K562 (cell line): Measurements from ENCODE around the gene ABHD1. TPM values are rescaled to one million over a fixed set of nuclear protein-coding genes. Genes with fewer than 3 reads are reported as not detected.

Experiments used
- GABPB2 ChIP-seq: fragments of 250-450 bp; sonication (Bioruptor Pico); conservative IDR thresholded peaks from 2 replicates; pipeline ENCODE4 v1.5.1; 2021; ENCODE audit warnings: mild to moderate bottlenecking
- MAFK ChIP-seq: IDR thresholded peaks from 2 replicates; pipeline ENCODE4 v1.6.1; 2011; ENCODE audit warnings: low read length, improper control_type of control experiment
- MAZ ChIP-seq, 2 experiments: fragments of 450-650 bp in 1 of 2; sonication (generic) in 1 of 2; formaldehyde crosslinking; IDR thresholded peaks in 1 of 2; conservative IDR thresholded peaks in 1 of 2; 2 replicates each; pipeline versions ENCODE4 v1.4.0 to v1.5.0; 2020; ENCODE audit warnings: mild to moderate bottlenecking in 1 of 2, missing genetic modification reagents in 1 of 2
- MCM3 ChIP-seq: fragments of 450-650 bp; IDR thresholded peaks from 2 replicates; pipeline ENCODE4 v1.6.1; 2016
- MCM5 ChIP-seq: fragments of 450-650 bp; IDR thresholded peaks from 2 replicates; pipeline ENCODE4 v1.6.1; 2016; ENCODE audit warnings: low read depth
- NFXL1 ChIP-seq: fragments of 450-650 bp; formaldehyde crosslinking; IDR thresholded peaks from 2 replicates; pipeline ENCODE4 v1.4.0; 2021; ENCODE audit warnings: mild to moderate bottlenecking
- RBM34 ChIP-seq: fragments of 200-400 bp; formaldehyde crosslinking; IDR thresholded peaks from 2 replicates; pipeline ENCODE4 v1.6.1; 2018; ENCODE audit warnings: low read length, borderline replicate concordance; ENCODE audit not compliant: insufficient read depth
- RFX1 ChIP-seq: fragments of 450-650 bp; IDR thresholded peaks from 2 replicates; pipeline ENCODE4 v1.6.1; 2016; ENCODE audit warnings: mild to moderate bottlenecking, moderate library complexity
- SIRT6 ChIP-seq: IDR thresholded peaks from one replicate; pipeline ENCODE4 v1.6.1; 2012; ENCODE audit warnings: low read depth, mild to moderate bottlenecking, control low read depth, inconsistent platforms, low read length, moderate library complexity
- SREBF1 ChIP-seq: fragments of 150-350 bp; IDR thresholded peaks from 2 replicates; pipeline ENCODE4 v1.6.1; 2014; ENCODE audit warnings: antibody characterized with exemption, low read depth, low read length, borderline replicate concordance
- TAL1 ChIP-seq: fragments of 450-650 bp; IDR thresholded peaks from 2 replicates; pipeline ENCODE4 v1.6.1; 2016; ENCODE audit warnings: mild to moderate bottlenecking
- ZC3H8 ChIP-seq: fragments of 450-650 bp; IDR thresholded peaks from 2 replicates; pipeline ENCODE4 v1.6.1; 2017
- ZKSCAN1 ChIP-seq: fragments of 150-350 bp; IDR thresholded peaks from 2 replicates; pipeline ENCODE4 v1.6.1; 2016; ENCODE audit warnings: low read depth, low read length
- ZNF12 ChIP-seq: sonication (generic); formaldehyde crosslinking; IDR thresholded peaks from 2 replicates; pipeline ENCODE4 v1.4.0; 2020; ENCODE audit warnings: mild to moderate bottlenecking, missing genetic modification reagents
- polyA plus RNA-seq, 8 experiments: library from polyadenylated mRNA; depleted of rRNA in 4 of 8; stranded (reverse) in 5 of 8; unstranded in 3 of 8; fragments of >200 nt; fragmentation: Nextera tagmentation in 2 of 8; fragmentation: Illumina TruSeq in 1 of 8; extraction: Ambion mirVana in 2 of 8; extraction: Trizol in 1 of 8; gene quantifications; 2 replicates each; pipeline versions ENCODE4 v1.2.1 to v1.2.3, GENCODE V29; 2011 to 2014; ENCODE audit warnings: inconsistent platforms in 1 of 8, missing spikeins in 1 of 8
- total RNA-seq, 7 experiments: library from RNA; depleted of rRNA in 6 of 7; stranded (reverse); fragments of >200 nt in 6 of 7; fragmentation: Illumina TruSeq in 2 of 7; extraction: Trizol in 2 of 7; gene quantifications; 2 replicates each; pipeline versions ENCODE4 v1.2.1 to v1.2.3, GENCODE V29; 2011 to 2021; ENCODE audit warnings: low replicate concordance in 1 of 7
- TF ChIP-seq, protein P1 (sequence below): IDR thresholded peaks from 3 replicates; pipeline ENCODE4 v1.6.1; 2011; ENCODE audit warnings: borderline replicate concordance, mild to moderate bottlenecking, moderate library complexity; ENCODE audit not compliant: insufficient read length; ENCODE audit errors: extremely low read depth
- TF ChIP-seq, protein P2 (sequence below): fragments of 450-650 bp; conservative IDR thresholded peaks from 2 replicates; pipeline ENCODE4 v1.6.1; 2016; ENCODE audit warnings: missing genetic modification characterization, low read depth, mild to moderate bottlenecking, control low read depth, missing compliant biosample characterization
- TF ChIP-seq, protein P3 (sequence below): sonication (generic); formaldehyde crosslinking; IDR thresholded peaks from 2 replicates; pipeline ENCODE4 v1.8.0; 2023; ENCODE audit warnings: mild to moderate bottlenecking, missing genetic modification reagents
- TF ChIP-seq, protein P4 (sequence below), 3 experiments: IDR thresholded peaks in 2 of 3; conservative IDR thresholded peaks in 1 of 3; 2 replicates each; pipeline ENCODE4 v1.5.1; 2011 to 2012; ENCODE audit warnings: low read length in 3 of 3, mild to moderate bottlenecking in 3 of 3, control low read depth in 2 of 3, improper control_type of control experiment in 1 of 3, inconsistent platforms in 1 of 3, low read depth in 1 of 3, mixed read lengths in 1 of 3, moderate library complexity in 1 of 3; ENCODE audit not compliant: insufficient read depth in 2 of 3

ABHD1 gene
- total and polyA plus RNA-seq, 9 of the 15 experiments (the other 6 are each of a cell fraction or from before 2014, with no cell fraction given) = 0.10 to 0.16 (median 0.11) TPM; not detected in 5

DNA sequence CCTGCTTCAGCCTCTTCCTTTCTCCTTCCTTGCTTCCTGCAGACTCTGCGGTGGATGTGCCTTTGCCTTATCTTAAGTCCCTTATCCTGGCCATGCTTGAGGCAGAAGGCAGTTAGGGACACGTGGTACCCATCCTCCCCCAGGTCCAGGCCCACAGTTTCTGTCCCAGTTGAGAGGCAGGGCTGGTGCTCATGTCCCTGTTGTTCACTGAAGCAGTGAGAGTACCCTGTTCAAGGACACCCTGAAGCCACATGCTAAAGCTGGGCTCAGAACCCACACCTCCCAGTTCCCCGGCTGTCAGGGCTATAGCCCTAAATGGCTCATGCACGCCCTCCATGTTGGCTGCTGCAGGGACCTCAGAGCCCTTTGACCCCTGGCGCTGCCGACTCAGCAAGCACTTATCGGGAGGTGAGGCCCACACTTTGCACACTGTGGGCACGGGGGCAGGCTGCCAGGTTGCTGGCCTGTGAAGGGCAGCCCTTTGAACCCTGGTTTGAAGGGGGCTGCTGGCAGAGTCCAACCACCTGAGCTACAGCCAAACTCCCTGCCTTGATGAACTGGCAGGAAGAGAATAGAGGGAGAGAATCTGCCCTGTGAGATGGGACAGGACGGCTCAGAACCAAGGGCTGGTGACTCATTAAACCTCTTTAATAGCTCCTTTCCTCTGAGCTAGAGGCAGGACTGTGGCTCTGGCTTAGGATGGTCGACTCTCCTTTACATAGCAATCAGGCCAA, 30.8 kb upstream of the ABHD1 start (continued):
- TF ChIP-seq, protein P1, sequence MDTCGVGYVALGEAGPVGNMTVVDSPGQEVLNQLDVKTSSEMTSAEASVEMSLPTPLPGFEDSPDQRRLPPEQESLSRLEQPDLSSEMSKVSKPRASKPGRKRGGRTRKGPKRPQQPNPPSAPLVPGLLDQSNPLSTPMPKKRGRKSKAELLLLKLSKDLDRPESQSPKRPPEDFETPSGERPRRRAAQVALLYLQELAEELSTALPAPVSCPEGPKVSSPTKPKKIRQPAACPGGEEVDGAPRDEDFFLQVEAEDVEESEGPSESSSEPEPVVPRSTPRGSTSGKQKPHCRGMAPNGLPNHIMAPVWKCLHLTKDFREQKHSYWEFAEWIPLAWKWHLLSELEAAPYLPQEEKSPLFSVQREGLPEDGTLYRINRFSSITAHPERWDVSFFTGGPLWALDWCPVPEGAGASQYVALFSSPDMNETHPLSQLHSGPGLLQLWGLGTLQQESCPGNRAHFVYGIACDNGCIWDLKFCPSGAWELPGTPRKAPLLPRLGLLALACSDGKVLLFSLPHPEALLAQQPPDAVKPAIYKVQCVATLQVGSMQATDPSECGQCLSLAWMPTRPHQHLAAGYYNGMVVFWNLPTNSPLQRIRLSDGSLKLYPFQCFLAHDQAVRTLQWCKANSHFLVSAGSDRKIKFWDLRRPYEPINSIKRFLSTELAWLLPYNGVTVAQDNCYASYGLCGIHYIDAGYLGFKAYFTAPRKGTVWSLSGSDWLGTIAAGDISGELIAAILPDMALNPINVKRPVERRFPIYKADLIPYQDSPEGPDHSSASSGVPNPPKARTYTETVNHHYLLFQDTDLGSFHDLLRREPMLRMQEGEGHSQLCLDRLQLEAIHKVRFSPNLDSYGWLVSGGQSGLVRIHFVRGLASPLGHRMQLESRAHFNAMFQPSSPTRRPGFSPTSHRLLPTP = no peak
- TF ChIP-seq SREBF1 (no peak), GABPB2 (CRISPR knock-in tag) (no peak), ZC3H8 (no peak), MCM3 (no peak), ZKSCAN1 (no peak), RFX1 (no peak), SIRT6 (no peak), RBM34 (no peak), NFXL1 (CRISPR knock-in tag) (0 out of 2 replicates have a peak, but pooled peaks have one; percentile 5), MAZ (CRISPR knock-in tag; conservative IDR thresholded peaks at IDR 0.05 in 1 of 2, IDR thresholded peaks at IDR 0.05 in 1 of 2) (no peak; a peak in 2 of 4 replicates), MCM5 (no peak), MAFK (no peak), TAL1 (peak; percentile 58), ZNF12 (no peak)
- TF ChIP-seq, protein P2, sequence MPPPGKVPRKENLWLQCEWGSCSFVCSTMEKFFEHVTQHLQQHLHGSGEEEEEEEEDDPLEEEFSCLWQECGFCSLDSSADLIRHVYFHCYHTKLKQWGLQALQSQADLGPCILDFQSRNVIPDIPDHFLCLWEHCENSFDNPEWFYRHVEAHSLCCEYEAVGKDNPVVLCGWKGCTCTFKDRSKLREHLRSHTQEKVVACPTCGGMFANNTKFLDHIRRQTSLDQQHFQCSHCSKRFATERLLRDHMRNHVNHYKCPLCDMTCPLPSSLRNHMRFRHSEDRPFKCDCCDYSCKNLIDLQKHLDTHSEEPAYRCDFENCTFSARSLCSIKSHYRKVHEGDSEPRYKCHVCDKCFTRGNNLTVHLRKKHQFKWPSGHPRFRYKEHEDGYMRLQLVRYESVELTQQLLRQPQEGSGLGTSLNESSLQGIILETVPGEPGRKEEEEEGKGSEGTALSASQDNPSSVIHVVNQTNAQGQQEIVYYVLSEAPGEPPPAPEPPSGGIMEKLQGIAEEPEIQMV (tag) = no peak
- TF ChIP-seq, protein P3, sequence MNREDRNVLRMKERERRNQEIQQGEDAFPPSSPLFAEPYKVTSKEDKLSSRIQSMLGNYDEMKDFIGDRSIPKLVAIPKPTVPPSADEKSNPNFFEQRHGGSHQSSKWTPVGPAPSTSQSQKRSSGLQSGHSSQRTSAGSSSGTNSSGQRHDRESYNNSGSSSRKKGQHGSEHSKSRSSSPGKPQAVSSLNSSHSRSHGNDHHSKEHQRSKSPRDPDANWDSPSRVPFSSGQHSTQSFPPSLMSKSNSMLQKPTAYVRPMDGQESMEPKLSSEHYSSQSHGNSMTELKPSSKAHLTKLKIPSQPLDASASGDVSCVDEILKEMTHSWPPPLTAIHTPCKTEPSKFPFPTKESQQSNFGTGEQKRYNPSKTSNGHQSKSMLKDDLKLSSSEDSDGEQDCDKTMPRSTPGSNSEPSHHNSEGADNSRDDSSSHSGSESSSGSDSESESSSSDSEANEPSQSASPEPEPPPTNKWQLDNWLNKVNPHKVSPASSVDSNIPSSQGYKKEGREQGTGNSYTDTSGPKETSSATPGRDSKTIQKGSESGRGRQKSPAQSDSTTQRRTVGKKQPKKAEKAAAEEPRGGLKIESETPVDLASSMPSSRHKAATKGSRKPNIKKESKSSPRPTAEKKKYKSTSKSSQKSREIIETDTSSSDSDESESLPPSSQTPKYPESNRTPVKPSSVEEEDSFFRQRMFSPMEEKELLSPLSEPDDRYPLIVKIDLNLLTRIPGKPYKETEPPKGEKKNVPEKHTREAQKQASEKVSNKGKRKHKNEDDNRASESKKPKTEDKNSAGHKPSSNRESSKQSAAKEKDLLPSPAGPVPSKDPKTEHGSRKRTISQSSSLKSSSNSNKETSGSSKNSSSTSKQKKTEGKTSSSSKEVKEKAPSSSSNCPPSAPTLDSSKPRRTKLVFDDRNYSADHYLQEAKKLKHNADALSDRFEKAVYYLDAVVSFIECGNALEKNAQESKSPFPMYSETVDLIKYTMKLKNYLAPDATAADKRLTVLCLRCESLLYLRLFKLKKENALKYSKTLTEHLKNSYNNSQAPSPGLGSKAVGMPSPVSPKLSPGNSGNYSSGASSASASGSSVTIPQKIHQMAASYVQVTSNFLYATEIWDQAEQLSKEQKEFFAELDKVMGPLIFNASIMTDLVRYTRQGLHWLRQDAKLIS (CRISPR knock-in tag) = no peak
- TF ChIP-seq, protein P4, sequence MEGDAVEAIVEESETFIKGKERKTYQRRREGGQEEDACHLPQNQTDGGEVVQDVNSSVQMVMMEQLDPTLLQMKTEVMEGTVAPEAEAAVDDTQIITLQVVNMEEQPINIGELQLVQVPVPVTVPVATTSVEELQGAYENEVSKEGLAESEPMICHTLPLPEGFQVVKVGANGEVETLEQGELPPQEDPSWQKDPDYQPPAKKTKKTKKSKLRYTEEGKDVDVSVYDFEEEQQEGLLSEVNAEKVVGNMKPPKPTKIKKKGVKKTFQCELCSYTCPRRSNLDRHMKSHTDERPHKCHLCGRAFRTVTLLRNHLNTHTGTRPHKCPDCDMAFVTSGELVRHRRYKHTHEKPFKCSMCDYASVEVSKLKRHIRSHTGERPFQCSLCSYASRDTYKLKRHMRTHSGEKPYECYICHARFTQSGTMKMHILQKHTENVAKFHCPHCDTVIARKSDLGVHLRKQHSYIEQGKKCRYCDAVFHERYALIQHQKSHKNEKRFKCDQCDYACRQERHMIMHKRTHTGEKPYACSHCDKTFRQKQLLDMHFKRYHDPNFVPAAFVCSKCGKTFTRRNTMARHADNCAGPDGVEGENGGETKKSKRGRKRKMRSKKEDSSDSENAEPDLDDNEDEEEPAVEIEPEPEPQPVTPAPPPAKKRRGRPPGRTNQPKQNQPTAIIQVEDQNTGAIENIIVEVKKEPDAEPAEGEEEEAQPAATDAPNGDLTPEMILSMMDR (IDR thresholded peaks at IDR 0.05 in 2 of 3, conservative IDR thresholded peaks at IDR 0.05 in 1 of 3; ENCODE audit: insufficient read depth in 2 of 3, low read depth in 1 of 3, low read length in 3 of 3) = no peak
